ENCODE measurements around the gene RRAS. TPM values are rescaled to one million over a fixed set of nuclear protein-coding genes. Genes with fewer than 3 reads are reported as not detected.

The RRAS gene
- total RNA-seq, 1 donor from 2014 or later = 67.7 TPM

GRCh38 chr19:49678985-49679770 lies 39.2 kb upstream of the RRAS start:
- peaks cover 31% of the 10 kb centered on the region for H3K4me1 Mint-ChIP-seq (ENCODE audit: unreplicated experiment)

GRCh38 chr19:49677901-49678674 lies 38.1 kb upstream of the RRAS start:
- peak; percentile 91 for DNase-seq (ENCODE audit: extremely low spot score, unreplicated experiment)
- H3K4me1 Mint-ChIP-seq (ENCODE audit: unreplicated experiment) = peaks cover 31% of the 10 kb centered on the region
- H3K36me3 Mint-ChIP-seq (ENCODE audit: unreplicated experiment) = peaks cover 3% of the 10 kb centered on the region
- TF ChIP-seq, protein P1, sequence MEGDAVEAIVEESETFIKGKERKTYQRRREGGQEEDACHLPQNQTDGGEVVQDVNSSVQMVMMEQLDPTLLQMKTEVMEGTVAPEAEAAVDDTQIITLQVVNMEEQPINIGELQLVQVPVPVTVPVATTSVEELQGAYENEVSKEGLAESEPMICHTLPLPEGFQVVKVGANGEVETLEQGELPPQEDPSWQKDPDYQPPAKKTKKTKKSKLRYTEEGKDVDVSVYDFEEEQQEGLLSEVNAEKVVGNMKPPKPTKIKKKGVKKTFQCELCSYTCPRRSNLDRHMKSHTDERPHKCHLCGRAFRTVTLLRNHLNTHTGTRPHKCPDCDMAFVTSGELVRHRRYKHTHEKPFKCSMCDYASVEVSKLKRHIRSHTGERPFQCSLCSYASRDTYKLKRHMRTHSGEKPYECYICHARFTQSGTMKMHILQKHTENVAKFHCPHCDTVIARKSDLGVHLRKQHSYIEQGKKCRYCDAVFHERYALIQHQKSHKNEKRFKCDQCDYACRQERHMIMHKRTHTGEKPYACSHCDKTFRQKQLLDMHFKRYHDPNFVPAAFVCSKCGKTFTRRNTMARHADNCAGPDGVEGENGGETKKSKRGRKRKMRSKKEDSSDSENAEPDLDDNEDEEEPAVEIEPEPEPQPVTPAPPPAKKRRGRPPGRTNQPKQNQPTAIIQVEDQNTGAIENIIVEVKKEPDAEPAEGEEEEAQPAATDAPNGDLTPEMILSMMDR (IDR thresholded peaks at IDR 0.05) = peak; percentile 71
- H3K9me3 Mint-ChIP-seq (ENCODE audit: unreplicated experiment) = no peaks in the 10 kb centered on the region
- H3K4me3 Mint-ChIP-seq (ENCODE audit: unreplicated experiment) = peak overlapping the region; percentile 80
- peak overlapping the region; percentile 83 for H3K27ac Mint-ChIP-seq (ENCODE audit: unreplicated experiment)
- no peaks in the 10 kb centered on the region for H3K27me3 Mint-ChIP-seq (ENCODE audit: unreplicated experiment)

More at GRCh38 chr19:49678985-49679770, 39.2 kb upstream of the RRAS start:
- Mint-ChIP-seq H3K4me3 (ENCODE audit: unreplicated experiment) (no peak overlapping the region), H3K27ac (ENCODE audit: unreplicated experiment) (peak overlapping the region; percentile 83), H3K36me3 (ENCODE audit: unreplicated experiment) (peaks cover 4% of the 10 kb centered on the region), H3K9me3 (ENCODE audit: unreplicated experiment) (no peaks in the 10 kb centered on the region), H3K27me3 (ENCODE audit: unreplicated experiment) (no peaks in the 10 kb centered on the region)
- DNase-seq (ENCODE audit: extremely low spot score, unreplicated experiment) = no peak
- TF ChIP-seq, protein P1 (IDR thresholded peaks at IDR 0.05) = no peak

DNA sequence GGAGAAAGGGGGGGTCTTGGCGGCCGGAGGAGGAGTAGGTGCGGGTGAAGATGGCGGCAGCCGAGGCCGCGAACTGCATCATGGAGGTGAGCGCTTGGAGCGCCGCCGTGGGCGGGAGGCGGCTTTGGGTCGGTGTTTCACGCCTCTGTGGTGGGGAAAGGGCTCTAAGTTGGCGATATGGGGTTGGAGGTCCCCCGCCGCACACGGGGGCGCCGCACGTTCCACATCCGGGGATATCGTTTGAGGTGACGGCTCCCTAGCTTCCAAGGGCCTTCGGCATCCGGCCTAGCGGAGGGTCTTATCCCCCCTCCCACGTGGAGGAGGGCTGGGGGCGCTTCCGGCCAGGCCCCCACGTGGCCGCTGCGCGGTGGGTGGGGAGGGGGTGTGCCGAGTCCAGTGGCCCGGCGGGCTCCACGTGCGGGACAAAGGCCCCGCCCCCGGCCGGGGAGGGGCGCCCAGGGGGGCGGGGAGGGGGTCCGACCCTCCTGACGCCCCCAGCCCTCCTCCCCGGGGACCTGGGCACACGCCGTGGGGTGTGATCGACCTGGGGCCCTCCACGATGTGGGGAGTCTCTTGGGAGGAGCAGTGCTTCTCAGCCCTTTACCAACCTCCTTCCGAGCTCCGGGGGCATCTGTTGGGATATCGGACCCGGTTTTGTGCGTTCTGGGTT lies 37.4 kb upstream of the RRAS start, which contains the start of gene PRMT1:
TSS of gene PRMT1 (plus strand) at position 41 of the 670 bp plus-strand sequence. CDS start at position 51, 10 bp downstream.
- Mint-ChIP-seq H3K9me3 (ENCODE audit: unreplicated experiment) (no peaks in the 10 kb centered on the region), H3K36me3 (ENCODE audit: unreplicated experiment) (peaks cover under 1% of the 10 kb centered on the region), H3K27ac (ENCODE audit: unreplicated experiment) (peak within 1 kb of the TSS; percentile 99), H3K27me3 (ENCODE audit: unreplicated experiment) (no peaks in the 10 kb centered on the region), H3K4me3 (ENCODE audit: unreplicated experiment) (peak within 1 kb of the TSS; percentile 99), H3K4me1 (ENCODE audit: unreplicated experiment) (peaks cover 32% of the 10 kb centered on the region)
- TF ChIP-seq, protein P1 (IDR thresholded peaks at IDR 0.05) = no peak
- no peak for DNase-seq (ENCODE audit: extremely low spot score, unreplicated experiment)

DNA sequence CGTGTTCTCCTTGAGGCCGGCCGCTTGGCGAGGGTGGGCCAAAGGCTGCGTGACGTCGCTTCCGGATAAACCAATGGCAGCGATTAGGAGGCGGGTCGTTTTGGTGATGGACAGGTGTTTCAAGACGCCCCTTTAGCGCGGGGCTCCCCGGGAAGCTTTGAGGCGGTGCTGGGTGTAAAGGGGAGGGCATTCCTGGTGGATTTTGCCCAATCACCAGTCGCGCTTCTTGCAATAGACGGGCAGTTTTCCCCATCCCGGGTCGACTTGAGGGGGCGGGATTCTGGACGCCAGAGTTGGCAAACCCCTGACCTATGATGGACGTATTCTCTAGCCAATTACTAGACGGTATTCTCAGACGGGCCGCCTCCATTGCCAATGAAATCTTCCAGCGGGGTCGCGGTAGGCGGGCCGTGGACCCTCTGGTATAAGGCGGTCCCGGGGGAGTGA lies 36.9 kb upstream of the RRAS start:
- no peaks in the 10 kb centered on the region for H3K9me3 Mint-ChIP-seq (ENCODE audit: unreplicated experiment)
- H3K4me3 Mint-ChIP-seq (ENCODE audit: unreplicated experiment) = peak overlapping the region; percentile 99
- H3K27ac Mint-ChIP-seq (ENCODE audit: unreplicated experiment) = peak overlapping the region; percentile 99
- TF ChIP-seq, protein P1 (IDR thresholded peaks at IDR 0.05) = no peak
- H3K27me3 Mint-ChIP-seq (ENCODE audit: unreplicated experiment) = no peaks in the 10 kb centered on the region
- peak; percentile 100 for DNase-seq (ENCODE audit: extremely low spot score, unreplicated experiment)
- peaks cover 2% of the 10 kb centered on the region for H3K36me3 Mint-ChIP-seq (ENCODE audit: unreplicated experiment)
- H3K4me1 Mint-ChIP-seq (ENCODE audit: unreplicated experiment) = peaks cover 38% of the 10 kb centered on the region
